HG03469 (cell line): ENCODE results near the gene OAS2.

Experiments
- ATAC-seq: cut with Tn5 transposase; IDR thresholded peaks from one replicate; pipeline ENCODE4 v1.9.1; 2021; ENCODE audit warnings: mild to moderate bottlenecking, moderate library complexity, moderate number of reproducible peaks; ENCODE audit not compliant: unreplicated experiment

OAS2 gene

GRCh38 chr12:113056631-113057488, 78.5 kb downstream of the OAS2 start, which contains the start of gene DTX1:
Gene DTX1 (plus strand): TSS chr12:113056730. CDS start chr12:113058193, 1,463 bp downstream.
- ATAC-seq: no peak

DNA sequence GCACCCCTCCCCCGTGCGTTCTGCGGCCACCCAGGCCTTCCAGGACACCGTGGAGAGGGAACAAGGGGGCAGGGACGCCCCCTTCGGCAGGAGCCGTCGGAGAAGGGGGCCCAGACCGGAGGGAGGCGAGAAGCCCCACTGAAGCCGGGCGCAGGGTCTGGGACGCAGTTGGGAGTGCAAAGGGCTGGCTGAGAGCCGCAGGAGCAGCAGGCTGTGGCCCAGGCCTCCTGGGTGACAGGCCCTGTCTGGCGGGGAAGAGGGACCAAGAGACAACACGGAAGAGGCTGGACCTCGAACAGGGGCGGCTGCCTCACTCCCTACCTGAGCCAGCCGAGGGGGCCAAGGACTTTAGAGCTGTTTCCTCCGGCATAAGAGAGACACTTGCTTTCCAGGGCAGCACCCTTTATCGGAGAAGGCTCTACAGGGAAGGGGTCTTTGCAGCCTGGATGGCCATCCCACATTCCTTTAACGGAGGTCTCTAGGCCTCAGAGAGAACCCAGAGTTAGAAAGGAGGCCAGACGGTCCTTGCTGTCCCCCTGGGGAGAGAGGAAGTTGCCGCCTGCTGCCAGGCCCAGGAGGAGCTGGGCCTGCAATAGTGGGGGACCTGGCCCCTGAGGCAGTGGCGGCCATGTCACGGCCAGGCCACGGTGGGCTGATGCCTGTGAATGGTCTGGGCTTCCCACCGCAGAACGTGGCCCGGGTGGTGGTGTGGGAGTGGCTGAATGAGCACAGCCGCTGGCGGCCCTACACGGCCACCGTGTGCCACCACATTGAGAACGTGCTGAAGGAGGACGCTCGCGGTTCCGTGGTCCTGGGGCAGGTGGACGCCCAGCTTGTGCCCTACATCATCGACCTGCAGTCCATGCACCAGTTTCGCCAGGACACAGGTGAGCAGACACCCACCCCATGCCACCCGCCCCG, 79.5 kb downstream of the OAS2 start:
- ATAC-seq: no peak

DNA sequence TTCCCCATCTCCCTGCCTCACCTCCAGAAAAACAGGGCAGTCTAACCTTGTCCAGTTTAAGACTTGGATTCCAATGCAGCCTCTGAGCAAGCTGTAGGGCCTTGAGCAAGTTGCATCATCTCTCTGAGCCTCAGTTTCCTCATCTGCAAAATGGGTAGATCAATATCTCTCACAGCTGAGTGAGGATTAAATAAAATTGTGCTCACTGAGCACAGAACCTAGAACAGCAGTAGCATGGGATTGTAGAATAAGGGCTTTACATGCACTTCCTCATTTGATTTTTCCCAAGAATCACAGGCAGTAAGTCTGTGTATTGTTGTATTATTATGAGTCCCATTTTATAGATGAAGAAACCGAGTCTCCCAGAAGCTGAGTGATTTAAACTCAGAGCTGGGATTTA, 80.2 kb downstream of the OAS2 start:
- ATAC-seq: no peak

DNA sequence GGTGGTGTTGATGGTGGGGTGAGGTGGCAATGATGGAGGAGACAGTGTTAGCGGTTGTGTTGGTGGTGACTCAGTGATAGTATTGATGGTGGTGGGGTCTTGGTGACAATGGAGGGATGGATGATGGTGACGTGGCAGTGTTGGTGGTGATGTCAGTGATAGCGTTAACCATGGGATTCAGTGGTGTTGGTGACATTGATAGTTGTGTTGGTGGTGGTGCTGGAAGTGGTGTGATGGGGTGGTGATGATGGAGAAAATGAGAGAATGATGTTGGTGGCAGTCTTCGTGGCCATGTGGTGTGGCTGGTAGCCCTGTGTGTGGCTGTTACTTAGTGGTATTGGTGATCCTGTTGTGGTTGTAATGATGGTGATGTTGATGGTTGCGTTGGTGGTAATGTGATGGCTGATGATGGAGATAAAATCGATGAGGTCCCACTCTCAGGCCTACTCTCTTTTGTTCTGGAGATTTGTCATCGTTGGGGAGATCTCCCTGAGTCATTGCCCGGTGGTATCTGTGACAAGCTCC, 80.8 kb downstream of the OAS2 start:
- ATAC-seq: no peak

DNA sequence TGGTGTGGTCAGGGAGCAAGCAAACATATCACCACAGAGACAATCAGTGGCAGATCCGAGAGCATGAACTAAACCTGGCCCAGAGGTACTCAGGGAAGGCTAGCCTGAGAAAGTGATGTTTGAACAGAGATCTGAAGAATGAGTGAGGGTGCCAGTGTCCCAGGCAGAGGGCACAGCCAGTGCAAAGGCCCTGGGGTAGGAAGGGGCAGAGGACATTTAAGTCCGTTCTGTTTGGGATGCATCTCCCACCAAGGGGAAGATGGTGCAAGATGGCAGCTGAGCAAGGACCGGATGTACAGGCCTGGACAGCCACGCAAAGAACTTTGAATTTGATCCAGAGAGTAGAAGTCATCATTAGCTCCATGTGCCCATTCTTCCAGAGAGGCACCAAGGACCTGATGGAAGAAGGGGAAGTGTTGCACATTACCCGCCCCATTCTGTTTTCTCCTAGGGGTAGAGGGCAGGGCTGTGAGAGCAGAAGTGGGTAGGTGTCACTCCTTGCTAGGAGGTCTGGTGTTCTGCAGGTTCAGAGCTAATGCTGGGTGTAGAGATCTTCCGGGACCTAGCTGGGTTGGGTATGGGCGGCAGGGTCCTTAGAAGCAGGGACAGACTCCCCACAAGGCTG, 82.1 kb downstream of the OAS2 start:
- no peak for ATAC-seq

DNA sequence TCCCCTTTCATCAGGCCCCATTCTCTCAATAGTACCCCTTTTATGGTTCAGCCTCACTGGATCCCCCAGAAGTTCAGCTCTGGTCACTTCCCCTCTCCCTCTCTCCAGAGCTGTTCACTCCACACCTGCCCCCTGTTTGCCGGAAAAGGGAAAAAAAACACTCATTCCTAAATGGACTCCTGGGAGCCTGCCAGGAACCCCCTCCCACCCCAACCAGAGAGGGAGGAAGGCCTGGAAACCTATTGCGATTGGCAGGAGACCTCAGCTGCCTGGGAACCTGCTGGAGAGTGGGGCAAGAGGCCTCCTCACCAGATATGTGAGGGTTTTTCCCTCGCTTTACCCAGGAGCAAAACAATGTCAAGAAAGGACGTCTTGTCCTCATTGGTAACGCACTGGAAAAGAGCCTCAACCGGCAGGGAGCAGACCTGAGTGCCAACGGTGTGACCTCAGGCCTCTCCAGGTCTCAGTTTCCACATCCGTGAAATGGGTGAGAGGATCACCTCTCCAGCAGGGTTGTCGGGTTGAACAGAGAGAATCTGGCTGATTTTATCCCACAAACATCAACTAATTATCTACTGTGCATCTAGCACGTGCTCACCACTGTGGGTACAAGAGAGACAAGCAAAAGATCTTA, 82.9 kb downstream of the OAS2 start:
- no peak for ATAC-seq
